ENCODE data around the gene MAP2K5. TPM values are rescaled to one million over a fixed set of nuclear protein-coding genes. Genes with fewer than 3 reads are reported as not detected.
"Not testable (repeated sequence)": the region's sequence is repeated elsewhere in the genome, so short reads cannot be mapped to it uniquely, and the experiment has no call there.

Gene MAP2K5
- polyA plus RNA-seq, 1 donor: 23.6 TPM

GRCh38 chr15:67670647-67671305 is 128.3 kb downstream of the MAP2K5 start:
- no peak for DNase-seq

- DNase-seq: not testable (repeated sequence)
Measured at GRCh38 chr15:67672834-67673233, 130.3 kb downstream of the MAP2K5 start.

- DNase-seq: no peak
Measured at GRCh38 chr15:67674983-67675382, 132.5 kb downstream of the MAP2K5 start.

GRCh38 chr15:67678089-67678488 is 135.6 kb downstream of the MAP2K5 start:
- DNase-seq: no peak

- no peak for DNase-seq
Measured at GRCh38 chr15:67678993-67679392, 136.5 kb downstream of the MAP2K5 start.

GRCh38 chr15:67680641-67681040 is 138.1 kb downstream of the MAP2K5 start:
- DNase-seq: no peak

GRCh38 chr15:67685008-67685599 is 142.6 kb downstream of the MAP2K5 start:
- DNase-seq: peak; percentile 42

- no peak for DNase-seq
Measured at GRCh38 chr15:67685716-67686115, 143.2 kb downstream of the MAP2K5 start.

GRCh38 chr15:67690936-67691335 is 148.4 kb downstream of the MAP2K5 start:
- no peak for DNase-seq

- no peak for DNase-seq
Measured at GRCh38 chr15:67691450-67691849, 148.9 kb downstream of the MAP2K5 start.

- DNase-seq: no peak
Measured at GRCh38 chr15:67692573-67692972, 150.1 kb downstream of the MAP2K5 start.

GRCh38 chr15:67696087-67696486 is 153.6 kb downstream of the MAP2K5 start:
- no peak for DNase-seq

- DNase-seq: no peak
Measured at GRCh38 chr15:67700023-67700422, 157.5 kb downstream of the MAP2K5 start.

- no peak for DNase-seq
Measured at GRCh38 chr15:67701669-67702068, 159.2 kb downstream of the MAP2K5 start.

- DNase-seq: no peak
Measured at GRCh38 chr15:67707520-67708283, 165.2 kb downstream of the MAP2K5 start.

- no peak for DNase-seq
Measured at GRCh38 chr15:67708500-67708899, 166.0 kb downstream of the MAP2K5 start.

GRCh38 chr15:67715170-67715569 is 172.7 kb downstream of the MAP2K5 start:
- peak; percentile 57 for DNase-seq

- DNase-seq: no peak
Measured at GRCh38 chr15:67716171-67716570, 173.7 kb downstream of the MAP2K5 start.

GRCh38 chr15:67717776-67718175 is 175.3 kb downstream of the MAP2K5 start:
- DNase-seq: no peak

- no peak for DNase-seq
Measured at GRCh38 chr15:67719330-67719959, 176.9 kb downstream of the MAP2K5 start.

GRCh38 chr15:67720556-67721175 is 178.2 kb downstream of the MAP2K5 start:
- DNase-seq: peak; percentile 44
